ENCODE data around the gene C1RL. TPM values are rescaled to one million over a fixed set of nuclear protein-coding genes. Genes with fewer than 3 reads are reported as not detected.

C1RL gene
- total and polyA plus RNA-seq, 5 donors from 2014 or later, result 6.0 to 21.0 (median 8.0) TPM

- Histone ChIP-seq H3K9me3 (ENCODE audit: control insufficient read depth in 2 of 2, low read length in 2 of 2) (no peaks in the 10 kb centered on the region), H3K36me3 (ENCODE audit: control insufficient read depth, insufficient read depth, low read length) (peaks cover 17% of the 10 kb centered on the region), H3K27ac (ENCODE audit: insufficient read depth, low read length, poor library complexity, severe bottlenecking) (no peak overlapping the region), H3K4me3 (ENCODE audit: low read depth, low read length) (no peak overlapping the region), H3K27me3 (ENCODE audit: control insufficient read depth, insufficient read depth, low read length) (no peaks in the 10 kb centered on the region), H3K4me1 (ENCODE audit: control insufficient read depth, insufficient read depth, low read length, poor library complexity, severe bottlenecking) (peaks cover 4% of the 10 kb centered on the region)
- DNase-seq, result no peak
- Mint-ChIP-seq H3K27ac (no peak overlapping the region), H3K4me3 (no peak overlapping the region), H3K36me3 (peaks cover 14% of the 10 kb centered on the region), H3K27me3 (no peaks in the 10 kb centered on the region), H3K4me1 (peaks cover 4 to 11% (median 7%) of the 10 kb centered on the region in 4 donors), H3K9me3 (no peaks in the 10 kb centered on the region)
- ATAC-seq (ENCODE audit: low read depth in 2 of 2), result no peak
These were observed 8.7 kb upstream of the C1RL start for GRCh38 chr12:7117670-7118069.

GRCh38 chr12:7116916-7117315 lies 7.9 kb upstream of the C1RL start:
- Histone ChIP-seq H3K36me3 (ENCODE audit: control insufficient read depth, insufficient read depth, low read length) (peaks cover 17% of the 10 kb centered on the region), H3K4me3 (ENCODE audit: low read depth, low read length) (no peak overlapping the region), H3K9me3 (ENCODE audit: control insufficient read depth in 2 of 2, low read length in 2 of 2) (no peaks in the 10 kb centered on the region), H3K4me1 (ENCODE audit: control insufficient read depth, insufficient read depth, low read length, poor library complexity, severe bottlenecking) (peaks cover 4% of the 10 kb centered on the region), H3K27me3 (ENCODE audit: control insufficient read depth, insufficient read depth, low read length) (no peaks in the 10 kb centered on the region), H3K27ac (ENCODE audit: insufficient read depth, low read length, poor library complexity, severe bottlenecking) (no peak overlapping the region)
- Mint-ChIP-seq H3K27ac (peak overlapping the region in 1 of 3 donors; percentile 38), H3K4me3 (no peak overlapping the region), H3K4me1 (peaks cover 4 to 15% (median 8%) of the 10 kb centered on the region in 4 donors), H3K9me3 (no peaks in the 10 kb centered on the region), H3K36me3 (peaks cover 14% of the 10 kb centered on the region), H3K27me3 (no peaks in the 10 kb centered on the region)
- DNase-seq (no peak), ATAC-seq (ENCODE audit: low read depth in 2 of 2) (no peak)

- peaks cover 14% of the 10 kb centered on the region for H3K36me3 Mint-ChIP-seq
These were observed 7.2 kb upstream of the C1RL start for GRCh38 chr12:7116196-7116595.

GRCh38 chr12:7114851-7115250 lies 5.8 kb upstream of the C1RL start:
- no peaks in the 10 kb centered on the region for H3K9me3 ChIP-seq (ENCODE audit: control insufficient read depth in 2 of 2, low read length in 2 of 2)
- DNase-seq (no peak), ATAC-seq (ENCODE audit: low read depth in 2 of 2) (no peak)
- peaks cover 17% of the 10 kb centered on the region for H3K36me3 ChIP-seq (ENCODE audit: control insufficient read depth, insufficient read depth, low read length)
- H3K9me3 Mint-ChIP-seq, result no peaks in the 10 kb centered on the region
- peaks cover 14% of the 10 kb centered on the region for H3K36me3 Mint-ChIP-seq
- no peaks in the 10 kb centered on the region for H3K27me3 Mint-ChIP-seq
- H3K4me3 Mint-ChIP-seq, result peak overlapping the region in 1 of 4 donors; percentile 32
- H3K4me1 ChIP-seq (ENCODE audit: control insufficient read depth, insufficient read depth, low read length, poor library complexity, severe bottlenecking), result peaks cover 4% of the 10 kb centered on the region
- no peak overlapping the region for H3K27ac ChIP-seq (ENCODE audit: insufficient read depth, low read length, poor library complexity, severe bottlenecking)
- H3K27ac Mint-ChIP-seq, result no peak overlapping the region
- H3K4me1 Mint-ChIP-seq, result peaks cover 4 to 28% (median 11%) of the 10 kb centered on the region in 4 donors
- H3K27me3 ChIP-seq (ENCODE audit: control insufficient read depth, insufficient read depth, low read length), result no peaks in the 10 kb centered on the region
- no peak overlapping the region for H3K4me3 ChIP-seq (ENCODE audit: low read depth, low read length)

More at GRCh38 chr12:7116196-7116595, 7.2 kb upstream of the C1RL start:
- no peaks in the 10 kb centered on the region for H3K9me3 Mint-ChIP-seq
- ATAC-seq (ENCODE audit: low read depth in 2 of 2), result no peak
- H3K27ac Mint-ChIP-seq, result peak overlapping the region in 1 of 3 donors; percentile 60
- H3K4me3 ChIP-seq (ENCODE audit: low read depth, low read length), result no peak overlapping the region
- H3K27ac ChIP-seq (ENCODE audit: insufficient read depth, low read length, poor library complexity, severe bottlenecking), result no peak overlapping the region
- H3K27me3 Mint-ChIP-seq, result no peaks in the 10 kb centered on the region
- no peak overlapping the region for H3K4me3 Mint-ChIP-seq
- H3K4me1 ChIP-seq (ENCODE audit: control insufficient read depth, insufficient read depth, low read length, poor library complexity, severe bottlenecking), result peaks cover 4% of the 10 kb centered on the region
- peaks cover 17% of the 10 kb centered on the region for H3K36me3 ChIP-seq (ENCODE audit: control insufficient read depth, insufficient read depth, low read length)
- H3K9me3 ChIP-seq (ENCODE audit: control insufficient read depth in 2 of 2, low read length in 2 of 2), result no peaks in the 10 kb centered on the region
- H3K4me1 Mint-ChIP-seq, result peaks cover 4 to 18% (median 8%) of the 10 kb centered on the region in 4 donors
- H3K27me3 ChIP-seq (ENCODE audit: control insufficient read depth, insufficient read depth, low read length), result no peaks in the 10 kb centered on the region
- DNase-seq, result no peak

GRCh38 chr12:7114008-7114407 lies 5.0 kb upstream of the C1RL start:
- H3K36me3 Mint-ChIP-seq, result peaks cover 14% of the 10 kb centered on the region
- H3K4me1 ChIP-seq (ENCODE audit: control insufficient read depth, insufficient read depth, low read length, poor library complexity, severe bottlenecking), result peaks cover 9% of the 10 kb centered on the region
- peaks cover 17% of the 10 kb centered on the region for H3K36me3 ChIP-seq (ENCODE audit: control insufficient read depth, insufficient read depth, low read length)
- H3K27ac Mint-ChIP-seq, result no peak overlapping the region
- no peaks in the 10 kb centered on the region for H3K27me3 Mint-ChIP-seq
- DNase-seq (no peak), ATAC-seq (ENCODE audit: low read depth in 2 of 2) (no peak)
- no peaks in the 10 kb centered on the region for H3K27me3 ChIP-seq (ENCODE audit: control insufficient read depth, insufficient read depth, low read length)
- no peaks in the 10 kb centered on the region for H3K9me3 Mint-ChIP-seq
- no peaks in the 10 kb centered on the region for H3K9me3 ChIP-seq (ENCODE audit: control insufficient read depth in 2 of 2, low read length in 2 of 2)
- H3K27ac ChIP-seq (ENCODE audit: insufficient read depth, low read length, poor library complexity, severe bottlenecking), result no peak overlapping the region
- H3K4me3 Mint-ChIP-seq, result peak overlapping the region in 1 of 4 donors; percentile 32
- H3K4me3 ChIP-seq (ENCODE audit: low read depth, low read length), result no peak overlapping the region
- peaks cover 6 to 36% (median 15%) of the 10 kb centered on the region in 4 donors for H3K4me1 Mint-ChIP-seq

GRCh38 chr12:7113389-7113871 lies 4.4 kb upstream of the C1RL start:
- H3K36me3 Mint-ChIP-seq, result peaks cover 12% of the 10 kb centered on the region

GRCh38 chr12:7112041-7112440 lies 3.0 kb upstream of the C1RL start:
- H3K9me3 Mint-ChIP-seq, result peaks cover 0 to 2% (median 0%) of the 10 kb centered on the region in 7 donors
- no peaks in the 10 kb centered on the region for H3K27me3 Mint-ChIP-seq
- H3K9me3 ChIP-seq (ENCODE audit: control insufficient read depth in 2 of 2, low read length in 2 of 2), result no peaks in the 10 kb centered on the region
- peaks cover 5% of the 10 kb centered on the region for H3K36me3 Mint-ChIP-seq
- peaks cover 10 to 49% (median 25%) of the 10 kb centered on the region in 4 donors for H3K4me1 Mint-ChIP-seq
- H3K4me3 Mint-ChIP-seq, result no peak overlapping the region
- no peak overlapping the region for H3K4me3 ChIP-seq (ENCODE audit: low read depth, low read length)
- no peak for DNase-seq
- H3K27ac Mint-ChIP-seq, result no peak overlapping the region
- H3K27me3 ChIP-seq (ENCODE audit: control insufficient read depth, insufficient read depth, low read length), result no peaks in the 10 kb centered on the region
- H3K27ac ChIP-seq (ENCODE audit: insufficient read depth, low read length, poor library complexity, severe bottlenecking), result no peak overlapping the region
- peaks cover 21% of the 10 kb centered on the region for H3K4me1 ChIP-seq (ENCODE audit: control insufficient read depth, insufficient read depth, low read length, poor library complexity, severe bottlenecking)
- no peak for ATAC-seq (ENCODE audit: low read depth in 2 of 2)
- peaks cover 14% of the 10 kb centered on the region for H3K36me3 ChIP-seq (ENCODE audit: control insufficient read depth, insufficient read depth, low read length)

More at GRCh38 chr12:7113389-7113871, 4.4 kb upstream of the C1RL start:
- DNase-seq (peak; percentile 25 to 69 (median 65)), ATAC-seq (ENCODE audit: low read depth in 2 of 2) (peak; percentile 36 to 38)
- Mint-ChIP-seq H3K27me3 (no peaks in the 10 kb centered on the region), H3K4me3 (peak overlapping the region in 1 of 4 donors; percentile 53), H3K4me1 (peaks cover 6 to 38% (median 16%) of the 10 kb centered on the region in 4 donors), H3K27ac (no peak overlapping the region), H3K9me3 (no peaks in the 10 kb centered on the region)
- Histone ChIP-seq H3K27me3 (ENCODE audit: control insufficient read depth, insufficient read depth, low read length) (no peaks in the 10 kb centered on the region), H3K4me1 (ENCODE audit: control insufficient read depth, insufficient read depth, low read length, poor library complexity, severe bottlenecking) (peaks cover 9% of the 10 kb centered on the region), H3K4me3 (ENCODE audit: low read depth, low read length) (no peak overlapping the region), H3K36me3 (ENCODE audit: control insufficient read depth, insufficient read depth, low read length) (peaks cover 15% of the 10 kb centered on the region), H3K9me3 (ENCODE audit: control insufficient read depth in 2 of 2, low read length in 2 of 2) (no peaks in the 10 kb centered on the region), H3K27ac (ENCODE audit: insufficient read depth, low read length, poor library complexity, severe bottlenecking) (no peak overlapping the region)

GRCh38 chr12:7110661-7111060 lies 1.6 kb upstream of the C1RL start:
- ATAC-seq (ENCODE audit: low read depth in 2 of 2) (no peak), DNase-seq (no peak)
- Histone ChIP-seq H3K4me1 (ENCODE audit: control insufficient read depth, insufficient read depth, low read length, poor library complexity, severe bottlenecking) (peaks cover 21% of the 10 kb centered on the region), H3K27me3 (ENCODE audit: control insufficient read depth, insufficient read depth, low read length) (no peaks in the 10 kb centered on the region), H3K27ac (ENCODE audit: insufficient read depth, low read length, poor library complexity, severe bottlenecking) (no peak overlapping the region), H3K4me3 (ENCODE audit: low read depth, low read length) (no peak overlapping the region), H3K36me3 (ENCODE audit: control insufficient read depth, insufficient read depth, low read length) (peaks cover 17% of the 10 kb centered on the region), H3K9me3 (ENCODE audit: control insufficient read depth in 2 of 2, low read length in 2 of 2) (peaks cover 7 to 8% of the 10 kb centered on the region in 2 experiments)
- Mint-ChIP-seq H3K4me1 (peaks cover 23 to 63% (median 36%) of the 10 kb centered on the region in 4 donors), H3K36me3 (peaks cover 12% of the 10 kb centered on the region), H3K9me3 (peaks cover 0 to 10% (median 2%) of the 10 kb centered on the region in 7 donors), H3K4me3 (peak overlapping the region in 1 of 4 donors; percentile 69), H3K27me3 (no peaks in the 10 kb centered on the region), H3K27ac (peak overlapping the region in 2 of 3 donors; percentile 25 to 92)
